Testis (tissue), 2 donors: ENCODE measurements around the gene SOST.

ENCODE experiments used
- CTCF ChIP-seq, 3 experiments: fragments of 450-650 bp in 2 of 3; fragments of 200-600 bp in 1 of 3; sonication (generic) in 1 of 3; IDR thresholded peaks; one replicate each; pipeline ENCODE4 v1.5.1; 2016 to 2019; ENCODE audit warnings: antibody characterized with exemption in 3 of 3, mild to moderate bottlenecking in 2 of 3, moderate library complexity in 1 of 3
- POLR2A ChIP-seq: fragments of 450-650 bp; IDR thresholded peaks from one replicate; pipeline ENCODE4 v1.6.1; 2017; ENCODE audit warnings: antibody characterized with exemption, mild to moderate bottlenecking, moderate library complexity

DNA sequence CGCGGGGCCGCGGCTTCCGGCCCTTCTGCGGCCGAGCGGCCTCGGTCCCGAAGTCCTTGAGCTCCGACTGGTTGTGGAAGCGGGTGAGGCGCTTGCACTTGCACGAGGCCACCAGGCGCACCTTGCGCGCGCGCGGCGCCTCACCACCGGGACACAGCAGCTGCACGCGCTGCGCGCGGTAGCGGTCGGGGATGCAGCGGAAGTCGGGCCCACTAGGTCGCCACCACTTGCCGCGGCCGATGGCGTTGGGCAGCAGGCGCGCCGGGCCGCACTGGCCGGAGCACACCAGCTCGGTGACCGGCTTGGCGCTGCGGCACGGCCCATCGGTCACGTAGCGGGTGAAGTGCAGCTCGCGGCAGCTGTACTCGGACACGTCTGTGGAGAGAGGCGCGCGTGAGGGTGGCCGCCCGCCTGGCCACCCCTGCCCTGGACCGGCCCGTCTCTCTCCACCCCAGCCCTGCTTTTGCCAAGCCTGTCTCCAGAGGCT is 3.2 kb downstream of the SOST start:
- TF ChIP-seq POLR2A (no peak), CTCF (IDR thresholded peaks at IDR 0.05) (no peak)
